HCT116 (cell line): ENCODE results near the gene KRTAP25-1. TPM values are rescaled to one million over a fixed set of nuclear protein-coding genes. Genes with fewer than 3 reads are reported as not detected.

Source experiments
- ATAC-seq: fragments of 200-7000 bp; cut with Tn5 transposase; 2 replicates; pipeline ENCODE4 v1.9.1; 2020; ENCODE audit warnings: mild to moderate bottlenecking, moderate library complexity
- BruUV-seq: library from RNA; stranded (reverse); fragments of 400-500 nt; replicated peaks from 2 replicates; lab custom pipeline; 2021; lab: Mats Ljungman, UMichigan
- CTCF ChIA-PET: fragments of 300-600 bp; sonication (Branson Sonifier 250); formaldehyde crosslinking; loops from one replicate; lab custom pipeline; 2021; ENCODE audit warnings: antibody characterized with exemption; lab: Charles Lee
- POLR2A ChIA-PET: fragments of 300-600, 350-600 bp; sonication (Branson Sonifier 250); formaldehyde crosslinking; loops from one replicate; lab custom pipeline; 2021; ENCODE audit warnings: antibody characterized with exemption; lab: Charles Lee
- RAD21 ChIA-PET, 2 experiments: fragments of 300-600 bp; sonication (Branson Sonifier 250); formaldehyde crosslinking; loops; one replicate each; lab custom pipeline; 2023; ENCODE audit warnings: low total read pairs in 2 of 2; ENCODE audit not compliant: uncharacterized antibody in 2 of 2, unreplicated experiment in 2 of 2, low non-redundant PET in 1 of 2; lab: Charles Lee
- DNase-seq: peaks from one replicate; pipeline ENCODE4 v3.0.0-alpha.2; 2010; ENCODE audit warnings: low read depth, low spot score
- H2AFZ ChIP-seq: fragments of 200-600 bp; shearing (Covaris generic), sonication (generic); 2 replicates; pipeline ENCODE4 v1.6.1; 2017; ENCODE audit warnings: low read depth, mixed run types, mixed read lengths, antibody characterized with exemption, low read length; ENCODE audit not compliant: poor library complexity, severe bottlenecking
- H3K27ac ChIP-seq: 2 replicates; pipeline ENCODE4 v1.5.1; 2012; ENCODE audit warnings: low read depth, low read length
- H3K27me3 ChIP-seq: fragments of 200-600 bp; sonication (generic); 2 replicates; pipeline ENCODE4 v1.6.1; 2016; ENCODE audit warnings: mixed run types, low read length, mixed read lengths; ENCODE audit not compliant: insufficient read depth
- H3K36me3 ChIP-seq, 2 experiments: fragments of 200-500 bp in 1 of 2; fragments of 200-600 bp in 1 of 2; sonication (Bioruptor generic) in 1 of 2; sonication (generic) in 1 of 2; 2 replicates each; pipeline versions ENCODE4 v1.5.1 to v1.6.1; 2014 to 2016; ENCODE audit warnings: low read length in 2 of 2, inconsistent platforms in 1 of 2, mixed read lengths in 1 of 2, mixed run types in 1 of 2; ENCODE audit not compliant: insufficient read depth in 2 of 2, control insufficient read depth in 1 of 2
- H3K4me1 ChIP-seq, 2 experiments: fragments of 200-600 bp in 1 of 2; sonication (generic) in 1 of 2; 2 replicates each; pipeline versions ENCODE4 v1.5.1 to v1.6.1; 2012 to 2017; ENCODE audit warnings: low read length in 2 of 2, inconsistent platforms in 1 of 2, mild to moderate bottlenecking in 1 of 2, mixed read lengths in 1 of 2, mixed run types in 1 of 2, moderate library complexity in 1 of 2; ENCODE audit not compliant: insufficient read depth in 2 of 2, control insufficient read depth in 1 of 2
- H3K4me2 ChIP-seq: fragments of 200-600 bp; sonication (generic); 2 replicates; pipeline ENCODE4 v1.6.1; 2017; ENCODE audit warnings: mixed run types, low read length, mixed read lengths
- H3K4me3 ChIP-seq, 2 experiments: fragments of 200-600 bp in 1 of 2; sonication (generic) in 1 of 2; replicated peaks in 1 of 2; 2 replicates each; pipeline ENCODE4 v1.5.1; 2011 to 2016; ENCODE audit warnings: low read length in 2 of 2, control low read depth in 1 of 2, low read depth in 1 of 2, mild to moderate bottlenecking in 1 of 2, mixed read lengths in 1 of 2, mixed run types in 1 of 2
- H3K79me2 ChIP-seq: fragments of 200-600 bp; sonication (generic); 2 replicates; pipeline ENCODE4 v1.6.1; 2017; ENCODE audit warnings: mild to moderate bottlenecking, mixed run types, low read length, moderate library complexity, mixed read lengths; ENCODE audit not compliant: insufficient read depth
- H3K9ac ChIP-seq: fragments of 200-600 bp; sonication (generic); 2 replicates; pipeline ENCODE4 v1.6.1; 2016; ENCODE audit warnings: low read length, mixed read lengths
- H3K9me2 ChIP-seq: fragments of 200-600 bp; sonication (generic), shearing (Covaris generic); 2 replicates; pipeline ENCODE4 v1.6.1; 2017; ENCODE audit warnings: mixed run types, mild to moderate bottlenecking, moderate library complexity; ENCODE audit not compliant: insufficient read depth
- H3K9me3 ChIP-seq, 2 experiments: fragments of 200-500 bp in 1 of 2; fragments of 200-600 bp in 1 of 2; sonication (Bioruptor generic) in 1 of 2; sonication (generic) in 1 of 2; 2 replicates each; pipeline ENCODE4 v1.6.1; 2014 to 2017; ENCODE audit warnings: low read length in 2 of 2, mixed read lengths in 2 of 2, inconsistent platforms in 1 of 2, low read depth in 1 of 2, mild to moderate bottlenecking in 1 of 2, mixed run types in 1 of 2, moderate library complexity in 1 of 2; ENCODE audit not compliant: control insufficient read depth in 1 of 2, insufficient read depth in 1 of 2
- H4K20me1 ChIP-seq: fragments of 200-600 bp; sonication (generic), shearing (Covaris generic); 2 replicates; pipeline ENCODE4 v1.6.1; 2017; ENCODE audit warnings: mixed run types, mild to moderate bottlenecking, moderate library complexity; ENCODE audit not compliant: insufficient read depth
- CBX3 ChIP-seq: IDR thresholded peaks from 2 replicates; pipeline ENCODE4 v1.6.1; 2012; ENCODE audit warnings: low read depth
- POLR2AphosphoS5 ChIP-seq: IDR thresholded peaks from 2 replicates; pipeline ENCODE4 v1.6.1; 2011; ENCODE audit warnings: mild to moderate bottlenecking, low read depth, low read length, moderate library complexity
- YY1 ChIP-seq: IDR thresholded peaks from 2 replicates; pipeline ENCODE4 v1.6.1; 2011; ENCODE audit warnings: low read length, low read depth, moderate library complexity, mild to moderate bottlenecking; ENCODE audit not compliant: insufficient replicate concordance; ENCODE audit errors: extremely low read depth
- intact Hi-C: fragments of 100-400 bp; cut with micrococcal nuclease; formaldehyde crosslinking; loops from 2 replicates; pipeline ENCODE4 v1.10.0; 2022
- total RNA-seq: library from RNA; stranded (reverse); gene quantifications from one replicate; pipeline ENCODE4 v1.2.1, GENCODE V29; 2021; ENCODE audit not compliant: unreplicated experiment
- TF ChIP-seq, protein P1 (sequence below), 3 experiments: fragments of 200-600 bp in 1 of 3; sonication (generic) in 1 of 3; IDR thresholded peaks in 2 of 3; conservative IDR thresholded peaks in 1 of 3; 2 replicates each; pipeline ENCODE4 v1.5.1; 2012 to 2017; ENCODE audit warnings: low read depth in 2 of 3, low read length in 2 of 3, antibody characterized with exemption in 1 of 3, borderline replicate concordance in 1 of 3, control low read depth in 1 of 3, mild to moderate bottlenecking in 1 of 3, mixed read lengths in 1 of 3, mixed run types in 1 of 3, moderate library complexity in 1 of 3; ENCODE audit not compliant: insufficient read depth in 1 of 3
- TF ChIP-seq, protein P2 (sequence below): IDR thresholded peaks from 2 replicates; pipeline ENCODE4 v1.6.1; 2012; ENCODE audit warnings: low read depth
- TF ChIP-seq, protein P3 (sequence below): IDR thresholded peaks from 2 replicates; pipeline ENCODE4 v1.6.1; 2012

KRTAP25-1 gene
- total RNA-seq, 1 experiment from 2014 or later: not detected

DNA sequence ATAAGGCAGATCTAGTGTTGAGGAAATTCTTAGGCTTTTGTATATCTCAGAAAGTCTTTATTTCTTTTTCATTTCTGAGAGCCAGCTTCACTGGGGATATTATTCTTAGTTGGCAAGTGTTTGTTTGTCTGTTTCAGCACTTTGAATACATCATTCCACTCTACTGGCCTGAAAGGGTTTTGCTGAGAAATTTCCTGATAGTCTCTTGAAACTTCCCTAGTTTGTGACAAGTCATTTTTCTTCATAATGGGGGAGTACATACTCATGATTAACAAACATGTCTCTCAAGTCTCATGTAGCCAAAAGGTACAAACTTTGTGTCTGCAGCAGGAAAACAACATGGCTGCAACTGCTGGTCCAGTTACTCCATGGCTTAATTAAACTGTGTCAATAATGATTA lies 37.1 kb upstream of the KRTAP25-1 start:
- RAD21 ChIA-PET: no interaction called here

DNA sequence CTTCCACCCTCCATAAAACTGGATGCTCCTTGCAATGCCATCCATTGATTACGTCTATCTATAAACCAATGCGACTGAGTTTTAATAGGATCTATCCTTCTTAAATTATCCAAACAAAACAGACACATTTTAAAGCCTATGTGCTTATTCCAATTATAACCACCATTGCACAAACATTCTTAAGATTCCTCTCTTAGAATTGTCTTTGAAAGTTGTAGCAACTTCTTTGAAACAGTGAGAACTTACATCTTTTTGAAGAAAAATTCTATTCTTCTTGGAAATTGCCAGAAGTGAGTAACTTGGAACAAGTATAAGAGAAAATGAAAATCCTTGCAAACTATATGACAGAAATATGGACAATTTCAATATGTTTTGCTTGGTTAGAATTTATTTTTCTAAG lies 30.9 kb upstream of the KRTAP25-1 start, which contains the start of gene KRTAP26-1:
Gene KRTAP26-1, minus strand, starts transcription at position 101 of the 400 bp plus-strand sequence. CDS start 280 bp downstream, outside the sequence.
- ChIA-PET RAD21 (no interaction called here), POLR2A (no interaction called here), CTCF (no interaction called here)
- Histone ChIP-seq H3K79me2 (no peaks in the 10 kb centered on the region), H3K9ac (no peak within 1 kb of the TSS), H4K20me1 (no peaks in the 10 kb centered on the region), H3K4me3 (no peak within 1 kb of the TSS), H3K4me2 (no peak within 1 kb of the TSS), H3K27me3 (no peaks in the 10 kb centered on the region), H3K9me3 (peaks cover 10 to 26% of the 10 kb centered on the region in 2 experiments; a peak in 3 of 4 replicates), H3K36me3 (no peaks in the 10 kb centered on the region), H3K9me2 (no peaks in the 10 kb centered on the region), H2AFZ (no peak within 1 kb of the TSS), H3K27ac (no peak within 1 kb of the TSS), H3K4me1 (no peaks in the 10 kb centered on the region)
- intact Hi-C loops: no loop called here
- ATAC-seq: no peak
- DNase-seq: no peak
- BruUV-seq: no TSS peak
- TF ChIP-seq, protein P1, sequence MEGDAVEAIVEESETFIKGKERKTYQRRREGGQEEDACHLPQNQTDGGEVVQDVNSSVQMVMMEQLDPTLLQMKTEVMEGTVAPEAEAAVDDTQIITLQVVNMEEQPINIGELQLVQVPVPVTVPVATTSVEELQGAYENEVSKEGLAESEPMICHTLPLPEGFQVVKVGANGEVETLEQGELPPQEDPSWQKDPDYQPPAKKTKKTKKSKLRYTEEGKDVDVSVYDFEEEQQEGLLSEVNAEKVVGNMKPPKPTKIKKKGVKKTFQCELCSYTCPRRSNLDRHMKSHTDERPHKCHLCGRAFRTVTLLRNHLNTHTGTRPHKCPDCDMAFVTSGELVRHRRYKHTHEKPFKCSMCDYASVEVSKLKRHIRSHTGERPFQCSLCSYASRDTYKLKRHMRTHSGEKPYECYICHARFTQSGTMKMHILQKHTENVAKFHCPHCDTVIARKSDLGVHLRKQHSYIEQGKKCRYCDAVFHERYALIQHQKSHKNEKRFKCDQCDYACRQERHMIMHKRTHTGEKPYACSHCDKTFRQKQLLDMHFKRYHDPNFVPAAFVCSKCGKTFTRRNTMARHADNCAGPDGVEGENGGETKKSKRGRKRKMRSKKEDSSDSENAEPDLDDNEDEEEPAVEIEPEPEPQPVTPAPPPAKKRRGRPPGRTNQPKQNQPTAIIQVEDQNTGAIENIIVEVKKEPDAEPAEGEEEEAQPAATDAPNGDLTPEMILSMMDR (IDR thresholded peaks at IDR 0.05 in 2 of 3, conservative IDR thresholded peaks at IDR 0.05 in 1 of 3; ENCODE audit: borderline replicate concordance in 1 of 3, insufficient read depth in 1 of 3, low read depth in 2 of 3, low read length in 2 of 3): no peak
- TF ChIP-seq, protein P2, sequence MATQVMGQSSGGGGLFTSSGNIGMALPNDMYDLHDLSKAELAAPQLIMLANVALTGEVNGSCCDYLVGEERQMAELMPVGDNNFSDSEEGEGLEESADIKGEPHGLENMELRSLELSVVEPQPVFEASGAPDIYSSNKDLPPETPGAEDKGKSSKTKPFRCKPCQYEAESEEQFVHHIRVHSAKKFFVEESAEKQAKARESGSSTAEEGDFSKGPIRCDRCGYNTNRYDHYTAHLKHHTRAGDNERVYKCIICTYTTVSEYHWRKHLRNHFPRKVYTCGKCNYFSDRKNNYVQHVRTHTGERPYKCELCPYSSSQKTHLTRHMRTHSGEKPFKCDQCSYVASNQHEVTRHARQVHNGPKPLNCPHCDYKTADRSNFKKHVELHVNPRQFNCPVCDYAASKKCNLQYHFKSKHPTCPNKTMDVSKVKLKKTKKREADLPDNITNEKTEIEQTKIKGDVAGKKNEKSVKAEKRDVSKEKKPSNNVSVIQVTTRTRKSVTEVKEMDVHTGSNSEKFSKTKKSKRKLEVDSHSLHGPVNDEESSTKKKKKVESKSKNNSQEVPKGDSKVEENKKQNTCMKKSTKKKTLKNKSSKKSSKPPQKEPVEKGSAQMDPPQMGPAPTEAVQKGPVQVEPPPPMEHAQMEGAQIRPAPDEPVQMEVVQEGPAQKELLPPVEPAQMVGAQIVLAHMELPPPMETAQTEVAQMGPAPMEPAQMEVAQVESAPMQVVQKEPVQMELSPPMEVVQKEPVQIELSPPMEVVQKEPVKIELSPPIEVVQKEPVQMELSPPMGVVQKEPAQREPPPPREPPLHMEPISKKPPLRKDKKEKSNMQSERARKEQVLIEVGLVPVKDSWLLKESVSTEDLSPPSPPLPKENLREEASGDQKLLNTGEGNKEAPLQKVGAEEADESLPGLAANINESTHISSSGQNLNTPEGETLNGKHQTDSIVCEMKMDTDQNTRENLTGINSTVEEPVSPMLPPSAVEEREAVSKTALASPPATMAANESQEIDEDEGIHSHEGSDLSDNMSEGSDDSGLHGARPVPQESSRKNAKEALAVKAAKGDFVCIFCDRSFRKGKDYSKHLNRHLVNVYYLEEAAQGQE: no peak
- TF ChIP-seq CBX3 (no peak), POLR2AphosphoS5 (no peak), YY1 (no peak)

More for the DNA sequence above, 37.1 kb upstream of the KRTAP25-1 start:
- no peaks in the 10 kb centered on the region for H4K20me1 ChIP-seq
- no peaks in the 10 kb centered on the region for H3K79me2 ChIP-seq
- no peak for DNase-seq
- no peak overlapping the region for H3K27ac ChIP-seq
- BruUV-seq: no TSS peak
- H3K36me3 ChIP-seq: no peaks in the 10 kb centered on the region
- ATAC-seq: no peak
- H3K9me3 ChIP-seq: peaks cover 16 to 17% of the 10 kb centered on the region in 2 experiments; a peak in 3 of 4 replicates
- intact Hi-C loops: no loop called here
- ChIA-PET POLR2A (no interaction called here), CTCF (no interaction called here)
- no peaks in the 10 kb centered on the region for H3K9me2 ChIP-seq
- no peaks in the 10 kb centered on the region for H3K4me1 ChIP-seq
- no peak overlapping the region for H2AFZ ChIP-seq
- no peak overlapping the region for H3K4me2 ChIP-seq
- TF ChIP-seq, protein P2: no peak
- TF ChIP-seq, protein P3, sequence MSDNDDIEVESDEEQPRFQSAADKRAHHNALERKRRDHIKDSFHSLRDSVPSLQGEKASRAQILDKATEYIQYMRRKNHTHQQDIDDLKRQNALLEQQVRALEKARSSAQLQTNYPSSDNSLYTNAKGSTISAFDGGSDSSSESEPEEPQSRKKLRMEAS: no peak
- no peak overlapping the region for H3K9ac ChIP-seq
- no peak overlapping the region for H3K4me3 ChIP-seq
- H3K27me3 ChIP-seq: no peaks in the 10 kb centered on the region
